DMS 273 (cell line): ENCODE data around the gene C9orf40.

Source experiments
- DNase-seq: peaks from one replicate; lab custom pipeline; 2025; ENCODE audit not compliant: unreplicated experiment; lab: John Stamatoyannopoulos, UW

Gene C9orf40, protein sequence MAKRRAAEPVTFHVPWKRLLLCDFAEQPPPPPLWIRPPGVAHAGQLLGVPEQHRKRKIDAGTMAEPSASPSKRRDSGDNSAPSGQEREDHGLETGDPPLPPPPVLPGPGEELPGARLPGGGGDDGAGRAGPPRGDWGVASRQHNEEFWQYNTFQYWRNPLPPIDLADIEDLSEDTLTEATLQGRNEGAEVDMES

GRCh38 chr9:74952201-74953151 lies at the start of gene C9orf40:
TSS of gene C9orf40 (minus strand) at chr9:74952912. CDS start at chr9:74952611, 301 bp downstream.
- DNase-seq: peak; percentile 96

- peak; percentile 84 for DNase-seq
Observed at GRCh38 chr9:75001719-75002421, 49.2 kb upstream of the C9orf40 start.

DNA sequence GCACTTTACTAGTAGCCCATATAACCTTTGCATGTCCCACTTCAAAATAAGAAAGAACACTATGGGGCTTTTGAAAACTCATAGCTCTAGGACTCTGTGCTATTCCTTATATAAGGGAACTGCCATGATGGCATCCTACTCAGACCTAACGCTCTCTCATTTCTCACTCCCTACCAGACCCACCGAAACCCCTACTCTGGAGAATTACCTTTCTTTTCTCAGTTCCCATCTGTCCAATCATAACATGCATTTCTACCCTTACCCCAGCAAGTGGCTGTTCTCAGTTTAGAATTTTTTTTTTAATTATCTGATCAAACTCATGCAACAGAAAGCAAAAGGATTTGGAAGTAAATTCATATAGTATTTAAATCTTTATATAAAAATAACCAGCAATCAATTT lies 48.1 kb upstream of the C9orf40 start:
- DNase-seq: no peak

DNA sequence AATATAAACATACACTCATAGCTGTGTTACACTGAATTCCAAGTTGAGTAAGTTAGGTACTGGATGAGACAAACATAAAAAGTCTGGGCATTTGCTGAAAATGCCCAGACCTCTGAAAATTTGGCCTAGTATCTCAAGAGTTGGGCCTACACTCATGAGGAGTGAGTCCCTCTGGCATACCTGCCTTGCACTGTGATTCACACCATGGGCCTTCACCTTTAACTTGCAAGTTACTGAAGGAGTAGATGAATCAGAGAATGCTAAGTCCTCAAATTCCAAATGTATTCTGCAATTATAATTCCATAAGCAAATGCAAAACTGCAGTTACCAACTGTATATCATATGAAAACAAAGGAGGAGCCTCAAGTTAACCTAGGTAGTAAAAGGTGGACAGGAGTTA lies 32.3 kb upstream of the C9orf40 start:
- DNase-seq: no peak

DNA sequence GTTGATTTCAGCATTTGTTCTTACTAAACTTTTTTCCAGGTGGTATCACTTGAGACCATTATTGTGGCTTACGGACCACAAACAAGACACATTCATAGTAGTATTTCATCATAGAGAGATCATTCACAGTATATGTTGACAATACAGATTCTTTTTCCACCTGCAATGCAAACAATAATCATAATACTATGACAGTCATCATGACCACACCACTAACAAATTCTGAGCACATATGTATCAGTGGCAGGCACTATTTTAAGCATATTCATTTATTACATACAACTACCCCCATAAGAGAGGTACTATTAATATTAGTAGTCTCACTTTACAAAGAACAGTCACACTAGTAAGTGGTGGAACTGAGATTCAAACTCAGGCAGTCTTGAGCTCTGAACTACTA lies 31.0 kb upstream of the C9orf40 start:
- no peak for DNase-seq

DNA sequence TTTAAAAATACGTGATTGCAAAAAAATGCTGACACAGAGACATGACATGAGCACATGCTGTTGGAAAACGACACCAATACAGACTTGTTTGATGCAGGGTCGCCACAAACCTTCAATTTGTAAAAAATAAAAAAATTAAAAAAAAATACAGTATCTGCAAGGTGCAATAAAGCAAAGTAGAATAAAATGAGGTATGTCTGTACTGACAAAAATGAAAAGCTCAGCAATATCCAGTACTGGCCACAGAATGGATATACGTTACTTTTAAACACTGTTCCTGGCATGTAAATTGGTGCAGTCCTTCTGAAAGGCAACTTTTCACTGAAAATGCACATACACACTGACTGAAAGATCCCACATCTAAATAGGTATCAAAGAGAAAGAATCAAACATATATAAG lies 27.1 kb upstream of the C9orf40 start:
- no peak for DNase-seq

GRCh38 chr9:74977287-74977686 lies 24.6 kb upstream of the C9orf40 start:
- DNase-seq: no peak

- DNase-seq: no peak
Observed at GRCh38 chr9:74975538-74975937, 22.8 kb upstream of the C9orf40 start.

GRCh38 chr9:74974558-74974957 lies 21.8 kb upstream of the C9orf40 start:
- DNase-seq: no peak

DNA sequence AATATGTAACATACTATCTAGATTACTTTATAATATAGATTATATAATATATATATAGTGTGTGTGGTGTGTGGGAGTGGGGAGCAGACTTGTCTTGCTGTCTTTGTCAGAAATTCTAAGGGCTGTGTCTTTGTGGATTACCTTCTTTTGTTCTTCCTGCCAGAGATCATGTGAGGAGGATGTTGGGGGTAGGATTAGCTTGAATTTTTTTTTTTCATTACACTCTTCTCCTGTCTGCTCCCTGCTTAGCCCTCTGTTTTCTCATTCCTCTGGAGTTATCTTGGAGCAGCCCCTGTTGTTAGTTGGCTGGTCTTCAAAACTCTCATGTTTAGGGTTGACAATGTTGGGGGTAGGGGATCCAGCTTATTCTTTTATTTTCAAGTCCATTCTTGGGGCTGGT lies 21.0 kb upstream of the C9orf40 start:
- DNase-seq: no peak

DNA sequence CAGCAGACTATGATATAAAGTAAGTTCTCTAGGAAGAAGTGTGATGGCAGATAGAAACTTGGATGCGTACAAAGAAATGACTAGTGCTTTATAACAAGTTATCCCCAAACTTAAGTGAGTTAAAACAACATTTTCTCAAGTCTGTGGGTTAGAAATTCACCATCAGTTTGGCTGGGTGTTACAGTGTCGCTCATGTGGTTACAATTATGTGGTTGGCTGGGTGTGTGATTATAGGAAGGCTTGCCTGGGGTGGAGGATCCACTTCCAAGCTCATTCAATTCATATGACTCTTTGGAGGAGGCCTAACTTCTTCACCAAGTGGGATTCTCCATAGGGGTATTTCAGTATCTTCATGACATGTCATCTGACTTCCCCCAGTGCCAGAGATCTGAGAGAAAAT lies 10.3 kb upstream of the C9orf40 start:
- DNase-seq: no peak

DNA sequence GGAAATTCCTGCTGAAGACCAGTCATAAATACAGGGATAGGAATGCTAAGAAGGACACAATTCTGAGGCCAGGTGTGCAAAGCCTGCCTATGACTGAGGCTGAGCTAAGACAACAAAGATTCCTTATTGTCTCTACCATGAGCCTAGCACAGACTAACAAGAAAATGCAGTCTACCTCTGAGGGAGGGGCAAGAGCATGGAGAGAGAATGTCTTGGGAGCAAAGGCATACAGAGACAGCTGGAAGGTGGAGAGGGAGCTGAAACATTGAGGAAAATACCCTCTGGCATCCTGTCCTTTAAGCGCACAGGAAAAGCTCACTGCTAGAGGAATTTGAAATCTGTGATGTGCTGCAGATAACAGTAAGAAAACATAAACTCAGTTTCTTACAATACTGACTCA lies 8.8 kb upstream of the C9orf40 start:
- no peak for DNase-seq

- DNase-seq: no peak
Observed at GRCh38 chr9:74960561-74960960, 7.8 kb upstream of the C9orf40 start.

DNA sequence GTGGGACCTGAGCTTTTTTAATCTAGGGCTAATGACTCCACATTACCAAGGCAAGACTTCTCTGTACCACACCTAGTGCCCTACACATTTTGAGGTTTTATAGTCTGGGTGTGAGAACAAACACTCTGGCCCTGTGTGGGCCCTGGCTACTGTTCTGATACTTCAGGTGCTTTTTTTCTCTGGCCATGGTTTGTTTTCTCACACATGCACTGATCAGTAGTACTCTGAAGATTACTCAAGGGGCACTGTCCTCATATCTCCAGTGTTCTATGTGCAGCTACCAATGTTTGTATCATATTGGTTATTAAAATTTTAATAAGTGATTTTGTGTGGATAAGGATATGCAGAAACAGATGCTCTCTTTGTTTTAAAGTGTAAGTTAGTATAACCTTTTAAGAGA lies 5.9 kb upstream of the C9orf40 start:
- no peak for DNase-seq

DNA sequence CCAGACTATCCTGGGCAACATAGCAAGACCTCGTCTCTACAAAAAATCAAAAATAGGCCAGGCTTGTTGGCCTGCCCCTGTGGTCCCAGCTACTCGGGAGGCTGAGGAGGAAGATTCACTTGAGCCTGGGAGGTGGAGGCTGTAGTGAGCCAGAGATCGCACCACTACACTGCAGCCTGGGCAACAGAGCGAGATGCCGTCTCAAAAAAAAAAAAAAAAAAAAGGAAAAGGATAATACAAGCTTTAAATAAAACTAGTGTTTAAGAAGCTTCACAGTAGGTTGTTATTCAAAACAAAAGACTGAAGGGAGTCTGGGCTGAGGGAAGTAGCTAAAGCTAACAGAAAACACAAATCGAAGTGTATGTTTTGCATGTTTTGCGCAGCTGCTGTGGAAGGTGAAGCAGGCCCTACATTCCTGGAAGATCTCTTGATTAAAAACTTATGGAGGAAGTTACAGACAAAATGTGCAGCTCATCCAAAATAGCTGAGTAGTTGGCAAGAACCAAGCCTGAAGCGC lies 581 bp upstream of the C9orf40 start:
- DNase-seq: no peak

GRCh38 chr9:74951725-74952151 lies 974 bp downstream of the C9orf40 start:
- DNase-seq: peak; percentile 61

DNA sequence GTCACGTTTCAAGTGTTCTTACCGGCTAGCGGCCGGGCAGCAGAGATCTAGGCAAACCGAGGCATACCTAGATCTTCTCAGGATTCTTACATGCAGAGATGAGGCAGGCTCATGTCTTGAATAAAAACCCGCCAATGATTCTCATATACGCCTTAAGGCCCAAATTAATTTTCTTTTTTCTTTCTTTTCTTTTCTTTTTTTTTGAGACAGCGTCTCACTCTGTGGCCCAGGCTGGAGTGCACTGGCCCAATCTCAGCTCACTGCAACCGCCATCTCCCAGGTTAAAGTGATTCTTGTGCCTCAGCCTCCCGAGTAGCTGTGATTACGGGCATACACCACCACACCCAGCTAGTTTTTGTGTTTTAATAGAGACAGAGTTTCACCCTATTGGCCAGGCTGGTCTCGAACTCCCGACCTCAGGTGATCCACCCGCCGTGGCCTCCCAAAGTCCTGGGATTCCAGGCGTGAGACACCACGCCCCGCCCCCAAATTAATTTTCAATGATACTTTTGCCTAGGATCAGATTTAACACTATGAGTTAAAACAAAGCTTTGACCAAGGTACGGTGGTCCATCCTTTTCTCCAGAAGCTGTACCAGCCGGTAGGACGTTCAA lies 1.5 kb downstream of the C9orf40 start:
- no peak for DNase-seq

GRCh38 chr9:74949859-74950855 lies 2.6 kb downstream of the C9orf40 start:
- peak; percentile 29 for DNase-seq

DNA sequence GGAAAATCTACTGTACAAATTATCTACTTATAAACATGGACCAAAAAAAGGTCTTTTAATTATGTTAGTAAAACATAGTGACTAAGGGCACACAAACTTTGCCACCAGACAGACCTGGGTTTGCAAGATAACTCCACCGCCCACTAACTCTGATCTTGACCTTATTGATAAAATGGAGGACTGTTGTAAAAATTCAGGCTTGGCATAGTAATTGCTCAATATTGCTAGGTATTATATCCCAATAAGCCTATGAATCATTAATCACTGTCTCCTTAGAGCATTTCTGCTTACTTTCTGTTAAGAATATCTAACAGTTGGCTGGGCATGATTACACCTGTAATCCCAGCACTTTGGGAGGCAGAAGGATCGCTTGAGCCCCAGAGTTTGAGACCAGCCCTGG lies 3.8 kb downstream of the C9orf40 start:
- no peak for DNase-seq

- DNase-seq: no peak
Observed at GRCh38 chr9:74946686-74947085, 6.0 kb downstream of the C9orf40 start.
